Measurements from ENCODE around the gene CDC34. TPM values are rescaled to one million over a fixed set of nuclear protein-coding genes. Genes with fewer than 3 reads are reported as not detected.

Gene CDC34
- total and polyA plus RNA-seq, 9 of the 15 experiments (the other 6 are each of a cell fraction or from before 2014, with no cell fraction given): 0.80 to 203 (median 65.5) TPM

DNA sequence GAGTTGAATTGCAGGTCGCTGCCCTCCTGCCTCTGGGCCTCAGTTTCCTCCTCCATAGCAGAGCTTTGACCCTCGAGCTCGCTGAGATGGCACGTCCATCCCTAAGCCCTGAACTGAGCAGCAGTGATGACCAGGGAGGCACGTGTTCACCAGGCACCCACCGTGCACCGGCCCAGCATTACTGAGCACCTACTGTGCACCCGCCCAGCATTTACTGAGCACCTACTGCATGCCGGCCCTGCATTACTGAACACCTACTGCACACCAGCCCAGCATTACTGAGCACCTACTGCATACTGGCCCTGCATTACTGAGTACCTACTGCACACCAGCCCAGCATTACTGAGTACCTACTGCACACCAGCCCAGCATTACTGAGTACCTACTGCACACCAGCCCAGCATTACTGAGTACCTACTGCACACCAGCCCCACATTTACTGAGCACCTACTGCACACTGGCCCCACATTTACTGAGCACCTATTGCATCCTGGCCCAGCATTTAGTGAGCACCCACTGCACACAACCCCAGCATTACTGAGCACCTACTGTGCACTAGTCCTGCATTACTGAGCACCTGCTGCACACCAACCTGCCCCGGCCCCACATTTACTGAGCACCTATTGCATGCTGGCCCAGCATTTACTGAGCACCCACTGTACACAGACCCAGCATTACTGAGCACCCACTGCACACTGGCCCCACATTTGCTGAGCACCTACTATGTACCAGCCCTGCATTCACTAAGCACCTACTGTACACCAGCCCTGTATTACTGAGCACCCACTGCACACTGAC is 18.0 kb upstream of the CDC34 start (continued):
- TF ChIP-seq SMARCA5 (IDR thresholded peaks at IDR 0.05) (peak; percentile 99), CHAMP1 (IDR thresholded peaks at IDR 0.05) (0 out of 2 replicates have a peak, but pooled peaks have one; percentile 22), ZNF311 (CRISPR knock-in tag; IDR thresholded peaks at IDR 0.05) (no peak), PHF20 (IDR thresholded peaks at IDR 0.05; ENCODE audit: partially characterized antibody) (peak; percentile 53), FOXP1 (CRISPR knock-in tag; IDR thresholded peaks at IDR 0.05) (peak; percentile 81; the same call in 1 of the 2 replicates)
- TF ChIP-seq, protein P1, sequence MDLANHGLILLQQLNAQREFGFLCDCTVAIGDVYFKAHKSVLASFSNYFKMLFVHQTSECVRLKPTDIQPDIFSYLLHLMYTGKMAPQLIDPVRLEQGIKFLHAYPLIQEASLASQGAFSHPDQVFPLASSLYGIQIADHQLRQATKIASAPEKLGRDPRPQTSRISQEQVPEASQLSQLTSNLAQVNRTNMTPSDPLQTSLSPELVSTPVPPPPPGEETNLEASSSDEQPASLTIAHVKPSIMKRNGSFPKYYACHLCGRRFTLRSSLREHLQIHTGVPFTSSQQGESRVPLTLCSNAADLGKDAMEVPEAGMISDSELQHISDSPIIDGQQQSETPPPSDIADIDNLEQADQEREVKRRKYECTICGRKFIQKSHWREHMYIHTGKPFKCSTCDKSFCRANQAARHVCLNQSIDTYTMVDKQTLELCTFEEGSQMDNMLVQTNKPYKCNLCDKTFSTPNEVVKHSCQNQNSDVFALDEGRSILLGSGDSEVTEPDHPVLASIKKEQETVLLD (IDR thresholded peaks at IDR 0.05): no peak
- TF ChIP-seq, protein P2, sequence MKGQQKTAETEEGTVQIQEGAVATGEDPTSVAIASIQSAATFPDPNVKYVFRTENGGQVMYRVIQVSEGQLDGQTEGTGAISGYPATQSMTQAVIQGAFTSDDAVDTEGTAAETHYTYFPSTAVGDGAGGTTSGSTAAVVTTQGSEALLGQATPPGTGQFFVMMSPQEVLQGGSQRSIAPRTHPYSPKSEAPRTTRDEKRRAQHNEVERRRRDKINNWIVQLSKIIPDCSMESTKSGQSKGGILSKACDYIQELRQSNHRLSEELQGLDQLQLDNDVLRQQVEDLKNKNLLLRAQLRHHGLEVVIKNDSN (CRISPR knock-in tag; IDR thresholded peaks at IDR 0.05): no peak; the same call in 1 of the 2 replicates

All from K562 (cell line).